GM12878 (cell line): ENCODE measurements around the gene KIRREL3. TPM values are rescaled to one million over a fixed set of nuclear protein-coding genes. Genes with fewer than 3 reads are reported as not detected.

ENCODE experiments used
- ATAC-seq: fragments of 200-7000 bp; cut with Tn5 transposase; 3 replicates; pipeline ENCODE4 v1.9.1; 2020; ENCODE audit warnings: mild to moderate bottlenecking, moderate library complexity
- BruUV-seq: library from RNA; stranded (reverse); fragments of 400-500 nt; replicated peaks from 2 replicates; lab custom pipeline; 2021; lab: Mats Ljungman, UMichigan
- CTCF ChIA-PET: fragments of 300-600 bp; sonication (Branson Sonifier 250); formaldehyde crosslinking; extraction: SDS; loops from one replicate; lab custom pipeline; 2021; ENCODE audit warnings: inconsistent platforms; lab: Yijun Ruan, JAX
- POLR2A ChIA-PET: fragments of 350-600 bp; formaldehyde crosslinking; extraction: SDS; loops from one replicate; lab custom pipeline; 2021; ENCODE audit warnings: inconsistent platforms; lab: Charles Lee
- RAD21 ChIA-PET: fragments of 300-600 bp; sonication (Branson Sonifier 250); formaldehyde crosslinking; loops from one replicate; lab custom pipeline; 2023; ENCODE audit warnings: antibody characterized with exemption; ENCODE audit not compliant: unreplicated experiment; lab: Charles Lee
- SMC1A ChIA-PET: fragments of 300-600 bp; sonication (Branson Sonifier 250); formaldehyde crosslinking; loops from one replicate; lab custom pipeline; 2023; ENCODE audit not compliant: unreplicated experiment, uncharacterized antibody; lab: Charles Lee
- DNase-seq: peaks from one replicate; pipeline ENCODE4 v3.0.0-alpha.2; 2011; ENCODE audit warnings: low read depth, low spot score
- FAIRE-seq: peaks from 3 replicates; lab custom pipeline; 2011; peaks lifted over from hg19 to GRCh38; lab: Jason Lieb, UNC
- H2AFZ ChIP-seq: 2 replicates; pipeline ENCODE4 v1.6.0; 2011; ENCODE audit warnings: low read depth, low read length, control low read depth; ENCODE audit not compliant: control insufficient read depth
- H3K27ac ChIP-seq: 2 replicates; pipeline ENCODE4 v1.5.1; 2011; ENCODE audit warnings: control low read depth; ENCODE audit not compliant: control insufficient read depth, insufficient read depth
- H3K27me3 ChIP-seq, 2 experiments: replicated peaks in 1 of 2; 2 replicates each; pipeline versions ENCODE4 v1.6.0 to v1.6.1; 2011; ENCODE audit warnings: low read length in 1 of 2; ENCODE audit not compliant: control insufficient read depth in 2 of 2, insufficient read depth in 2 of 2
- H3K36me3 ChIP-seq, 2 experiments: 2 replicates each; pipeline ENCODE4 v1.5.1; 2011; ENCODE audit warnings: low read length in 1 of 2; ENCODE audit not compliant: control insufficient read depth in 2 of 2, insufficient read depth in 2 of 2
- H3K4me1 ChIP-seq: 2 replicates; pipeline ENCODE4 v1.6.1; 2011; ENCODE audit warnings: mild to moderate bottlenecking, low read length, moderate library complexity, mixed read lengths; ENCODE audit not compliant: control insufficient read depth, insufficient read depth
- H3K4me2 ChIP-seq: 2 replicates; pipeline ENCODE4 v1.6.0; 2011; ENCODE audit warnings: control low read depth; ENCODE audit not compliant: control insufficient read depth, insufficient read depth
- H3K4me3 ChIP-seq: fragments of 200-600 bp; sonication (generic); 2 replicates; pipeline ENCODE4 v1.5.1; 2016
- H3K79me2 ChIP-seq: 2 replicates; pipeline ENCODE4 v1.6.0; 2011; ENCODE audit warnings: low read length; ENCODE audit not compliant: control insufficient read depth, insufficient read depth
- H3K9ac ChIP-seq: 2 replicates; pipeline ENCODE4 v1.8.0; 2011; ENCODE audit warnings: low read length, control low read depth, mixed read lengths; ENCODE audit not compliant: control insufficient read depth, insufficient read depth
- H3K9me3 ChIP-seq: replicated peaks from 3 replicates; pipeline ENCODE4 v1.5.1; 2011; ENCODE audit warnings: mild to moderate bottlenecking, low read length; ENCODE audit not compliant: control insufficient read depth, insufficient read depth
- H4K20me1 ChIP-seq: 2 replicates; pipeline ENCODE4 v1.6.0; 2011; ENCODE audit not compliant: control insufficient read depth, insufficient read depth
- CBX3 ChIP-seq: fragments of 200-600 bp; sonication (generic); IDR thresholded peaks from 2 replicates; pipeline ENCODE4 v1.6.1; 2016; ENCODE audit warnings: low read depth, borderline replicate concordance
- CHD1 ChIP-seq: IDR thresholded peaks from 2 replicates; pipeline ENCODE4 v1.6.1; 2012; ENCODE audit warnings: low read depth, low read length, improper control_type of control experiment
- EED ChIP-seq: sonication (generic); IDR thresholded peaks from 2 replicates; pipeline ENCODE4 v1.6.1; 2016; ENCODE audit warnings: antibody characterized with exemption, low read depth
- HDGF ChIP-seq: fragments of 450-650 bp; IDR thresholded peaks from 2 replicates; pipeline ENCODE4 v1.6.1; 2016; ENCODE audit warnings: antibody characterized with exemption
- IKZF1 ChIP-seq: fragments of 450-650 bp; conservative IDR thresholded peaks from 2 replicates; pipeline ENCODE4 v1.6.1; 2017; ENCODE audit warnings: antibody characterized with exemption, mild to moderate bottlenecking
- NFYA ChIP-seq: IDR thresholded peaks from 2 replicates; pipeline ENCODE4 v1.6.1; 2011; ENCODE audit warnings: low read depth, mild to moderate bottlenecking, low read length, improper control_type of control experiment, borderline replicate concordance
- SIX5 ChIP-seq: IDR thresholded peaks from 2 replicates; pipeline ENCODE4 v1.6.1; 2011; ENCODE audit warnings: mild to moderate bottlenecking, low read depth, low read length, moderate library complexity; ENCODE audit not compliant: severe bottlenecking
- ZBED1 ChIP-seq: IDR thresholded peaks from 2 replicates; pipeline ENCODE4 v1.6.1; 2016; ENCODE audit warnings: borderline replicate concordance
- WGBS: methylation state at CpG from one replicate; pipeline ENCODE4 v1.1.6; 2016; ENCODE audit warnings: low lambda C conversion rate; ENCODE audit not compliant: insufficient replicate concordance, insufficient coverage; ENCODE audit errors: missing lambda C conversion rate; 5-methylcytosine and 5-hydroxymethylcytosine counted together
- in situ Hi-C: fragments of 300-500 bp; cut with MboI; formaldehyde crosslinking; loops from 9 replicates; pipeline ENCODE4 v1.14.3; 2018; ENCODE audit warnings: mixed read lengths
- intact Hi-C: fragments of 100-400 bp; cut with micrococcal nuclease; formaldehyde crosslinking; loops from one replicate; pipeline ENCODE4 v1.14.2; 2022; ENCODE audit not compliant: unreplicated experiment
- polyA plus RNA-seq, 11 experiments: library from polyadenylated mRNA; depleted of rRNA in 4 of 11; unstranded in 6 of 11; stranded (reverse) in 5 of 11; fragments of >200 nt; fragmentation: Nextera tagmentation in 4 of 11; fragmentation: Illumina TruSeq in 1 of 11; extraction: Ambion mirVana in 4 of 11; extraction: Trizol in 1 of 11; gene quantifications; 1 replicate in 1 of 11; 2 replicates in 10 of 11; pipeline versions ENCODE4 v1.2.1 to v1.2.3, GENCODE V29; 2011 to 2016; ENCODE audit warnings: inconsistent platforms in 2 of 11, missing spikeins in 2 of 11, low read depth in 1 of 11
- total RNA-seq, 4 experiments: library from RNA; depleted of rRNA in 3 of 4; stranded (reverse); fragments of >200 nt in 3 of 4; fragmentation: Illumina TruSeq in 1 of 4; extraction: Trizol in 1 of 4; gene quantifications; 2 replicates each; pipeline versions ENCODE4 v1.2.1 to v1.2.3, GENCODE V29; 2013 to 2021
- TF ChIP-seq, protein P1 (sequence below): IDR thresholded peaks from 2 replicates; pipeline ENCODE4 v1.6.1; 2012; ENCODE audit warnings: improper control_type of control experiment, low read depth, low read length; ENCODE audit not compliant: insufficient replicate concordance
- TF ChIP-seq, protein P2 (sequence below): IDR thresholded peaks from 2 replicates; pipeline ENCODE4 v1.6.1; 2011; ENCODE audit warnings: mild to moderate bottlenecking, low read depth, low read length, moderate library complexity; ENCODE audit not compliant: insufficient replicate concordance
- TF ChIP-seq, protein P3 (sequence below): fragments of 450-650 bp; IDR thresholded peaks from 2 replicates; pipeline ENCODE4 v1.6.1; 2016; ENCODE audit warnings: mild to moderate bottlenecking
- TF ChIP-seq, protein P4 (sequence below): IDR thresholded peaks from 2 replicates; pipeline ENCODE4 v1.6.1; 2012; ENCODE audit warnings: low read depth, low read length, improper control_type of control experiment

The KIRREL3 gene
- total and polyA plus RNA-seq, 10 of the 15 experiments (the other 5 are each of a cell fraction or from before 2014, with no cell fraction given) = under 0.01 TPM; not detected in 9

DNA sequence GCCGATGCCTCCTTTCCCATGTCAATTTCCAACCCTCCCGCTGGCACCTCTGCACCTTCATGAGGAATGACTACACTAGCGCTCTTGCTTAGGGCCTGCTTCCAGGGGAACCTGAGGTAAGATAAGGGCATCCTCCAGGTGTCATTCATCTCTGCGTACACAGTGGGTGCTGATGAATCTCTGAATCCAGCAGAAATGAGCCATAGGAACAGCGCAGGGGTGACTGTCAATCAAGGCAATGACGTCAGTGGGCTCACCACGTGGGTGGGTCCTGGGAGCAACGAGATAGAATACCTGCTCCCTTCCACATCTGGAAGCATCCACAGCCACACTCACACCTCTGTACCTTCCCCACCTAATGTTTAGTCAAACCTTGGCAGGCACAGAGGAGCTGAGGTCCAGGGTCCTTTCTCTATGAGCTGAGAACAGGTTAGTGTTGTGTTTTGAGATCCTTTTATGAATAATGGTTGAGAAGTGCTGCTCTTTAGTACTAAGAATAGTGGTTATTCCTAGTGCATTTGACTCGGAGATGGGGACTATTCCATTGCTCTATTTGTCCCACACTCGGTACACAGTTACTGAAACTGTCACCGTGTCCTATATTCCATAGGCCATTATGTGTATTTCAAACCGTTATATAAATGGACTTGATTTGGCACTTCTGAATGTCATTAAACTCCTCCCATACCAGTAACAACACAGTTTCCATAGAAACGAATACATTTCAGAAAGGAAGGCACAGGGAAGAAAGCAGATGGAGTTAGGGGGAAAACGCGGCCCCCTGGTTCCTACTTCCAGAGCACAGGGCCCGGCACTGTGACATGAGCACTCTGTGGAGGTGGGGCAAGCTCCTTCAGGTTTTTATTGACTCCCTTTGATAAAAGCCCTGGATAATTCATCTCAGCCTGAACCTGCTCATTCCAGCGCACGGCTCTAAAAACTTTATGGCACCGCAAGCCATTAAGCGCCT is 451.7 kb downstream of the KIRREL3 start:
- BruUV-seq = no TSS peak
- intact Hi-C loops (no loop called here), in situ Hi-C loops (no loop called here)
- Histone ChIP-seq H2AFZ (no peak overlapping the region), H3K36me3 (no peaks in the 10 kb centered on the region), H3K4me2 (no peak overlapping the region), H3K4me1 (no peaks in the 10 kb centered on the region), H3K4me3 (no peak overlapping the region), H3K79me2 (no peaks in the 10 kb centered on the region), H3K27me3 (peaks cover 0 to 1% of the 10 kb centered on the region in 2 experiments; a peak in 2 of 4 replicates)
- RAD21 ChIA-PET = no interaction called here
- WGBS = 28% methylated on average over 20 of the region's 20 CpGs
- SMC1A ChIA-PET = no interaction called here
- POLR2A ChIA-PET = no interaction called here
- DNase-seq (no peak), FAIRE-seq (no peak), ATAC-seq (no peak)
- CTCF ChIA-PET = interaction anchor here (0.6 kb wide), 1 partner anchor 146 kb away, joined by 3 read pairs; no protein-coding TSS in a partner anchor
- no peak for TF ChIP-seq CBX3
- TF ChIP-seq, protein P1, sequence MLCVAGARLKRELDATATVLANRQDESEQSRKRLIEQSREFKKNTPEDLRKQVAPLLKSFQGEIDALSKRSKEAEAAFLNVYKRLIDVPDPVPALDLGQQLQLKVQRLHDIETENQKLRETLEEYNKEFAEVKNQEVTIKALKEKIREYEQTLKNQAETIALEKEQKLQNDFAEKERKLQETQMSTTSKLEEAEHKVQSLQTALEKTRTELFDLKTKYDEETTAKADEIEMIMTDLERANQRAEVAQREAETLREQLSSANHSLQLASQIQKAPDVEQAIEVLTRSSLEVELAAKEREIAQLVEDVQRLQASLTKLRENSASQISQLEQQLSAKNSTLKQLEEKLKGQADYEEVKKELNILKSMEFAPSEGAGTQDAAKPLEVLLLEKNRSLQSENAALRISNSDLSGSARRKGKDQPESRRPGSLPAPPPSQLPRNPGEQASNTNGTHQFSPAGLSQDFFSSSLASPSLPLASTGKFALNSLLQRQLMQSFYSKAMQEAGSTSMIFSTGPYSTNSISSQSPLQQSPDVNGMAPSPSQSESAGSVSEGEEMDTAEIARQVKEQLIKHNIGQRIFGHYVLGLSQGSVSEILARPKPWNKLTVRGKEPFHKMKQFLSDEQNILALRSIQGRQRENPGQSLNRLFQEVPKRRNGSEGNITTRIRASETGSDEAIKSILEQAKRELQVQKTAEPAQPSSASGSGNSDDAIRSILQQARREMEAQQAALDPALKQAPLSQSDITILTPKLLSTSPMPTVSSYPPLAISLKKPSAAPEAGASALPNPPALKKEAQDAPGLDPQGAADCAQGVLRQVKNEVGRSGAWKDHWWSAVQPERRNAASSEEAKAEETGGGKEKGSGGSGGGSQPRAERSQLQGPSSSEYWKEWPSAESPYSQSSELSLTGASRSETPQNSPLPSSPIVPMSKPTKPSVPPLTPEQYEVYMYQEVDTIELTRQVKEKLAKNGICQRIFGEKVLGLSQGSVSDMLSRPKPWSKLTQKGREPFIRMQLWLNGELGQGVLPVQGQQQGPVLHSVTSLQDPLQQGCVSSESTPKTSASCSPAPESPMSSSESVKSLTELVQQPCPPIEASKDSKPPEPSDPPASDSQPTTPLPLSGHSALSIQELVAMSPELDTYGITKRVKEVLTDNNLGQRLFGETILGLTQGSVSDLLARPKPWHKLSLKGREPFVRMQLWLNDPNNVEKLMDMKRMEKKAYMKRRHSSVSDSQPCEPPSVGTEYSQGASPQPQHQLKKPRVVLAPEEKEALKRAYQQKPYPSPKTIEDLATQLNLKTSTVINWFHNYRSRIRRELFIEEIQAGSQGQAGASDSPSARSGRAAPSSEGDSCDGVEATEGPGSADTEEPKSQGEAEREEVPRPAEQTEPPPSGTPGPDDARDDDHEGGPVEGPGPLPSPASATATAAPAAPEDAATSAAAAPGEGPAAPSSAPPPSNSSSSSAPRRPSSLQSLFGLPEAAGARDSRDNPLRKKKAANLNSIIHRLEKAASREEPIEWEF = no peak
- TF ChIP-seq ZBED1 = no peak
- no peak for TF ChIP-seq EED
- TF ChIP-seq, protein P2, sequence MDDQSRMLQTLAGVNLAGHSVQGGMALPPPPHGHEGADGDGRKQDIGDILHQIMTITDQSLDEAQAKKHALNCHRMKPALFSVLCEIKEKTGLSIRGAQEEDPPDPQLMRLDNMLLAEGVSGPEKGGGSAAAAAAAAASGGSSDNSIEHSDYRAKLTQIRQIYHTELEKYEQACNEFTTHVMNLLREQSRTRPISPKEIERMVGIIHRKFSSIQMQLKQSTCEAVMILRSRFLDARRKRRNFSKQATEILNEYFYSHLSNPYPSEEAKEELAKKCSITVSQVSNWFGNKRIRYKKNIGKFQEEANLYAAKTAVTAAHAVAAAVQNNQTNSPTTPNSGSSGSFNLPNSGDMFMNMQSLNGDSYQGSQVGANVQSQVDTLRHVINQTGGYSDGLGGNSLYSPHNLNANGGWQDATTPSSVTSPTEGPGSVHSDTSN = peak; percentile 8
- no peak for TF ChIP-seq HDGF
- TF ChIP-seq, protein P3, sequence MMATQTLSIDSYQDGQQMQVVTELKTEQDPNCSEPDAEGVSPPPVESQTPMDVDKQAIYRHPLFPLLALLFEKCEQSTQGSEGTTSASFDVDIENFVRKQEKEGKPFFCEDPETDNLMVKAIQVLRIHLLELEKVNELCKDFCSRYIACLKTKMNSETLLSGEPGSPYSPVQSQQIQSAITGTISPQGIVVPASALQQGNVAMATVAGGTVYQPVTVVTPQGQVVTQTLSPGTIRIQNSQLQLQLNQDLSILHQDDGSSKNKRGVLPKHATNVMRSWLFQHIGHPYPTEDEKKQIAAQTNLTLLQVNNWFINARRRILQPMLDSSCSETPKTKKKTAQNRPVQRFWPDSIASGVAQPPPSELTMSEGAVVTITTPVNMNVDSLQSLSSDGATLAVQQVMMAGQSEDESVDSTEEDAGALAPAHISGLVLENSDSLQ = peak; percentile 49; the same call in 1 of the 2 replicates
- no peak for TF ChIP-seq SIX5
- TF ChIP-seq CHD1 = no peak
- TF ChIP-seq, protein P4, sequence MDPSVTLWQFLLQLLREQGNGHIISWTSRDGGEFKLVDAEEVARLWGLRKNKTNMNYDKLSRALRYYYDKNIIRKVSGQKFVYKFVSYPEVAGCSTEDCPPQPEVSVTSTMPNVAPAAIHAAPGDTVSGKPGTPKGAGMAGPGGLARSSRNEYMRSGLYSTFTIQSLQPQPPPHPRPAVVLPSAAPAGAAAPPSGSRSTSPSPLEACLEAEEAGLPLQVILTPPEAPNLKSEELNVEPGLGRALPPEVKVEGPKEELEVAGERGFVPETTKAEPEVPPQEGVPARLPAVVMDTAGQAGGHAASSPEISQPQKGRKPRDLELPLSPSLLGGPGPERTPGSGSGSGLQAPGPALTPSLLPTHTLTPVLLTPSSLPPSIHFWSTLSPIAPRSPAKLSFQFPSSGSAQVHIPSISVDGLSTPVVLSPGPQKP = no peak
- no peak for TF ChIP-seq NFYA
- TF ChIP-seq IKZF1 = no peak
- TF ChIP-seq, all 136 proteins: peak for 2
- H3K27ac ChIP-seq = no peak overlapping the region
- H3K9ac ChIP-seq = no peak overlapping the region
- no peaks in the 10 kb centered on the region for H3K9me3 ChIP-seq
- H4K20me1 ChIP-seq = no peaks in the 10 kb centered on the region
